ENCODE results near the gene FKBP1A.

FKBP1A gene

DNA sequence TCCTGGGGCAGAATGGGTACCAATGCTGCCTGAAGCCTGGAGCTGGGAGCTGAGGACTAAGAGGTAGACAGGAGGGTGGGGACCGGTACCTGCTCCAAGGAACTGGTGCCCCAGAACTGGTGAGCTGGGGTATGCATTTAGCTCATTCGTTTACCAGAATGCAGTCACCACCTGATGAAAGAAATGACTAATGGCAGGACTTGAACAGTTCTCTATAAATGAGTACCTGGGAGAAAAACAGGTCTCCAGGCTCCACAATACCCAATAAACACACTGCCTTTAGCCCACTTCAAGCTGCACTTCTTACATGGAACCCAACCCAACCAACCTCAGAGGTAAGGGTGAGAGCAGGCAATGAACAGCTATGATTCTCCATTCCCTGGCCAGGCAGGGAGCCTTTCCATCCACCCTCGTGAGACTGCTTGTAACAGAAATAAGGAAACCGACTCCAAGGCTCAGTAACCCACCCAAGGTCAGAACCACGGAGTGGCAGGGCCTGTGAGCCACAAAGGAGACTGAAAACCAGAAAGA, 15.4 kb downstream of the FKBP1A start:
- TF ChIP-seq, protein P1, sequence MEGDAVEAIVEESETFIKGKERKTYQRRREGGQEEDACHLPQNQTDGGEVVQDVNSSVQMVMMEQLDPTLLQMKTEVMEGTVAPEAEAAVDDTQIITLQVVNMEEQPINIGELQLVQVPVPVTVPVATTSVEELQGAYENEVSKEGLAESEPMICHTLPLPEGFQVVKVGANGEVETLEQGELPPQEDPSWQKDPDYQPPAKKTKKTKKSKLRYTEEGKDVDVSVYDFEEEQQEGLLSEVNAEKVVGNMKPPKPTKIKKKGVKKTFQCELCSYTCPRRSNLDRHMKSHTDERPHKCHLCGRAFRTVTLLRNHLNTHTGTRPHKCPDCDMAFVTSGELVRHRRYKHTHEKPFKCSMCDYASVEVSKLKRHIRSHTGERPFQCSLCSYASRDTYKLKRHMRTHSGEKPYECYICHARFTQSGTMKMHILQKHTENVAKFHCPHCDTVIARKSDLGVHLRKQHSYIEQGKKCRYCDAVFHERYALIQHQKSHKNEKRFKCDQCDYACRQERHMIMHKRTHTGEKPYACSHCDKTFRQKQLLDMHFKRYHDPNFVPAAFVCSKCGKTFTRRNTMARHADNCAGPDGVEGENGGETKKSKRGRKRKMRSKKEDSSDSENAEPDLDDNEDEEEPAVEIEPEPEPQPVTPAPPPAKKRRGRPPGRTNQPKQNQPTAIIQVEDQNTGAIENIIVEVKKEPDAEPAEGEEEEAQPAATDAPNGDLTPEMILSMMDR (IDR thresholded peaks at IDR 0.05), result no peak
- peaks cover 0 to 21% (median 4%) of the 10 kb centered on the region in 3 donors for H3K36me3 ChIP-seq
- DNase-seq, result no peak
- no peak overlapping the region for H3K4me3 ChIP-seq
- no peaks in the 10 kb centered on the region for H3K9me3 ChIP-seq
- intact Hi-C loops (cut with DNase I; ENCODE audit: low total_unique reads), result no loop called here
- H3K27ac ChIP-seq, result no peak overlapping the region
- no peaks in the 10 kb centered on the region for H3K27me3 ChIP-seq
- H3K4me1 ChIP-seq, result peaks cover 0 to 72% (median 24%) of the 10 kb centered on the region in 4 donors

DNA sequence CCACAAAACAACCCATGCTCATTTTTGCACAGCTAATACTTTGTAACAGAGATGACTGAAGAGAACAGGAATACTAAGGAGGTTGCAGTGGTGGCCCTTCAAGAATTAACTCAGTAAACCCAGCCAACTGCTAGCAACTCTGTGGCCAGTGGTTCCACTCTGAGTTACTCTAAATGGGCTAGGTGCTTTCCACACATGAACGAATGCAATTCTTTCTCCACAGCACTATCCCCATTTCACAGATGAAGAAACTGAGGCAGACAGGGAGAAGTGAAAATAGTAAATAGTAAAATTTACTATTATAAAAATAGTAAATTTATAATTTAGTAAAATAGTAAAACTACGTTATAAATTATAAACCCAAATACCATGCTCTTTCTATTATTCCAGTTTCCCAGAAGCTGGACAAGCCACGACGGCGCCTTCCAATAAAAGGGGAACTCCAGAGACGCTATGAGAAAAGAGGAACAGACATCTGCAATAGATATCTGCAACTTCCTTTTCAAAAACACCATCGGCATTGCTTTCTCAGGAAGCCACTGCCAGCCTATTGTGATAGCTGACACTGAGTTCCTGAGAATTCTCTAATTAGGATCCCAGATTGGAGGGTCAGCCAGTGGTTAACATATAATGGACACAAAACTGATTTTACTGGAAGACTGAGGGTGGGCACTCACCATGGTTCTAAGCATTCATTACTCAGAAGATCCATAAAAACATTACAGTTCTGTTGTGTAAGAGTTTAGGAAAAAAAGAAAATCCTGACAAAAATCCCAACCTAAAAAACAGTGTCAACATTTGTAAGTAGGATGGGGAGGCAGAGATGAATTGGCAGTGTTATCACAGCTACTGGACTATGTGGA, 16.2 kb downstream of the FKBP1A start:
- TF ChIP-seq, protein P1 (IDR thresholded peaks at IDR 0.05), result no peak
- Histone ChIP-seq H3K36me3 (peaks cover 0 to 29% (median 11%) of the 10 kb centered on the region in 3 donors), H3K4me1 (peaks cover 0 to 64% (median 19%) of the 10 kb centered on the region in 4 donors), H3K27ac (no peak overlapping the region), H3K4me3 (no peak overlapping the region), H3K9me3 (no peaks in the 10 kb centered on the region), H3K27me3 (no peaks in the 10 kb centered on the region)
- DNase-seq, result no peak
- intact Hi-C loops (cut with DNase I; ENCODE audit: low total_unique reads), result no loop called here

DNA sequence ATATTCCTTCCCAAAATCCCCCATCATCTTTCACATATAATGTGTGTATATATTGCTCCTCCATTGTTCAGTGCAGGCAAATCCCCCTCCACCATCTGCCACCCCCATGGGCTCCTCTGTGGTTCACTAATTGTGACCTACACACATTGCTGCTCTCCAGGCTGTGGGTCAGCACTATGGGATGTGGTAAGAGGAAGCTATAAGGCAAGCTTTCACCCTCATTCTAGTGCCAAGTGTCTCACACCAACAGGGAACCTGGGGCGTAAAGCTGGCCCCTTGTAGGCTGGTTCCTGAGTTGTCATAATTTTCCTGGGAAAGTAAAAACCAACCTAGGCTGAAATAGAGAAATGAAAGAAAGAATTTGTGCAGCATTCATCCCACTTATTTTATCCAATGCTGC, 16.8 kb downstream of the FKBP1A start:
- H3K4me1 ChIP-seq, result peaks cover 0 to 63% (median 21%) of the 10 kb centered on the region in 4 donors
- TF ChIP-seq, protein P1 (IDR thresholded peaks at IDR 0.05), result no peak
- DNase-seq, result no peak
- intact Hi-C loops (cut with DNase I; ENCODE audit: low total_unique reads), result no loop called here
- no peak overlapping the region for H3K4me3 ChIP-seq
- no peaks in the 10 kb centered on the region for H3K27me3 ChIP-seq
- no peak overlapping the region for H3K27ac ChIP-seq
- H3K36me3 ChIP-seq, result peaks cover 0 to 35% (median 15%) of the 10 kb centered on the region in 3 donors
- H3K9me3 ChIP-seq, result no peaks in the 10 kb centered on the region

DNA sequence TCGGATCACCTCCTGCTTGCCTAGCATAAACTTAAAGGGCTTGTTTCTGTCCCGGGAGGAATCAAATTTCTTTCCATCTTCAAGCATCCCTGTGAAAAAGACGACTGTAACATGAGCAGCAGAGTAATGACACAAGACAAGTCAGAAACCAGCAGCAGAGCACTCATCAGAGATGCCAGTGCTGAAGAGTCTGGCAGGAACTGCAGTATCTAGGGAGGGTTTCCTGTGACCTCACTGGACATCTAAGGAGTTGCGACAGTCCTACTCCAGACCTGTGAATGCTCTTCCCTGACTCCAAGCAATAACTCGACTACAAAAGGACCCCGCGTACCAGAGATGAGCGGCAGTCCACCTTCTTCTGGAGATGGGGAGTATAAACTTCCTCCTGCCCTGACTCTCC, 17.3 kb downstream of the FKBP1A start:
- peaks cover 3 to 40% (median 15%) of the 10 kb centered on the region in 3 donors for H3K36me3 ChIP-seq
- H3K9me3 ChIP-seq, result no peaks in the 10 kb centered on the region
- TF ChIP-seq, protein P1 (IDR thresholded peaks at IDR 0.05), result no peak
- no peak overlapping the region for H3K4me3 ChIP-seq
- no peak overlapping the region for H3K27ac ChIP-seq
- DNase-seq, result no peak
- H3K27me3 ChIP-seq, result no peaks in the 10 kb centered on the region
- peaks cover 0 to 62% (median 22%) of the 10 kb centered on the region in 4 donors for H3K4me1 ChIP-seq
- intact Hi-C loops (cut with DNase I; ENCODE audit: low total_unique reads), result no loop called here

DNA sequence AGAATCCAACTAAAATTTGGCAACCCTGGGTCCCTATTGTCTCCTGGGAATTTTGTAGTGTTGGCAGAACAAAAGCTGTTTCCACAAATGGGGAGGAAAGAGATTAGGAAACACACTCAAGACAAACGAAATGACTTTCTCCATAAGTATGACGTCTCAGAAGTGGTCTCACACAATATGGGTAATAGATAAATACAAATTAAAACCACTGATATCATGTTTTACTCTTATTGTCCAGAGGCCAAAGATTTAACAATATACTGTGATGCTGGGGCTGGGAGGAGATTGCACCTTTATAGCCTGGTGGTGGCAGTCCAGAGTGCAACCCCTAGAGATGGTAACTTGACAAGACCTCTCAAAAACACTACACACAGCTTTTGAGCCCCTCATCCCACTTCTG, 18.6 kb downstream of the FKBP1A start:
- H3K27me3 ChIP-seq, result no peaks in the 10 kb centered on the region
- no peaks in the 10 kb centered on the region for H3K9me3 ChIP-seq
- H3K4me1 ChIP-seq, result peaks cover 0 to 62% (median 22%) of the 10 kb centered on the region in 4 donors
- H3K27ac ChIP-seq, result no peak overlapping the region
- TF ChIP-seq, protein P1 (IDR thresholded peaks at IDR 0.05), result no peak
- no peak for DNase-seq
- intact Hi-C loops (cut with DNase I; ENCODE audit: low total_unique reads), result no loop called here
- H3K4me3 ChIP-seq, result no peak overlapping the region
- peaks cover 3 to 46% (median 15%) of the 10 kb centered on the region in 3 donors for H3K36me3 ChIP-seq

Data from tibial artery (tissue), 4 donors.